ENCODE data around the gene TNS1.
"Not testable (repeated sequence)": the region's sequence is repeated elsewhere in the genome, so short reads cannot be mapped to it uniquely, and the experiment has no call there.

Gene TNS1

GRCh38 chr2:217795706-217796465 lies 206.9 kb downstream of the TNS1 start:
- DNase-seq (ENCODE audit: low read depth, low spot score), result no peak
- H3K27ac ChIP-seq, result no peak overlapping the region

DNA sequence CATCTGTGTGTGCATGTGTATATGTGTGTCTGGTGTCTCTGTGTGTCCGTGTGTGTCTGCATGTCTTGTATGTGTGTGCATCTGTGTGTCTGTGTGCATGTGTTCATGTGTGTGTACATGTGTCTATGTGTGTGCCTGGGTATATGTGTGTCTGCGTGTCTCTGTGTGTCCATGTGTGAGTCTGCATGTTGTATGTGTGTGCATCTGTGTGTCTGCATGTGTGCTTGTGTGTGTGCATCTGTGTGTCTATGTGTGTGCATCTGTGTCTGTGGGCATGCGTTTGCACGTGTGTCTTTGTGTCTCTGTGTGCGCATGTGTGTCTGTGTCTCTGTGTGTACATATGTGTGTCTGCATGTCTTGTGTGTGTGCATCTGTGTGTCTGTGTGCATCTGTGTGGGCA lies 207.7 kb downstream of the TNS1 start:
- H3K27ac ChIP-seq, result no peak overlapping the region
- DNase-seq (ENCODE audit: low read depth, low spot score), result no peak

- H3K27ac ChIP-seq, result no peak overlapping the region
- DNase-seq (ENCODE audit: low read depth, low spot score), result no peak
Measured at GRCh38 chr2:217794133-217794986, 208.4 kb downstream of the TNS1 start.

DNA sequence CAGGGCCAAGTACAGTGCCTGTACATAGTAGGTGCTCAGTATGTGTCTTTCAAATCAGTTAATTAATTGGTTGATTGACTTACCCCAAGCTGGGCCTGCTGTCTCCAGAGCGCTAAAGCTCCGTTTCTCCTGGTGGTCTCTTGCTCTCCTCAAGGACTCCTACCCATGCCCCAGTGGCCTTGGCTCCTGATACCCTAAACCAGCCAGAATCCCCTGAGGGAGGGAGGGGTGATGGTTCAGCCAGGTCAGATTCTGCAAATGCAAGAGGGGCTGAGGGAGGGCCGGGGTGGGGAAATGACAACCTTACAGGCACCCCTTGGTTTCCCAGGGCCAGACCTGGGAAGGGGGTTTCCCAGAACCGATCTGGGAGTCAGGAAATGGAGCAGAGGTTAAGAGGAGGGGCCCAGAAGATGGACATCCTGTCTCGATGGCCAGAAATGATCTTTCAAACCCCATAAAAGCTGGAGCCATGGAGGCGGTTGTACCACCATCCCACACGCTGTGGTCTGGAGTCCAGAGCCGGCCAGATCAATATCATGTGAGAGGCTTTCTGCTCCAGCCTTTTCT lies 209.1 kb downstream of the TNS1 start:
- no peak overlapping the region for H3K27ac ChIP-seq
- DNase-seq (ENCODE audit: low read depth, low spot score), result no peak

GRCh38 chr2:217792626-217793527 lies 209.9 kb downstream of the TNS1 start:
- no peak for DNase-seq (ENCODE audit: low read depth, low spot score)
- no peak overlapping the region for H3K27ac ChIP-seq

GRCh38 chr2:217791551-217791950 lies 211.2 kb downstream of the TNS1 start:
- no peak for DNase-seq (ENCODE audit: low read depth, low spot score)
- no peak overlapping the region for H3K27ac ChIP-seq

DNA sequence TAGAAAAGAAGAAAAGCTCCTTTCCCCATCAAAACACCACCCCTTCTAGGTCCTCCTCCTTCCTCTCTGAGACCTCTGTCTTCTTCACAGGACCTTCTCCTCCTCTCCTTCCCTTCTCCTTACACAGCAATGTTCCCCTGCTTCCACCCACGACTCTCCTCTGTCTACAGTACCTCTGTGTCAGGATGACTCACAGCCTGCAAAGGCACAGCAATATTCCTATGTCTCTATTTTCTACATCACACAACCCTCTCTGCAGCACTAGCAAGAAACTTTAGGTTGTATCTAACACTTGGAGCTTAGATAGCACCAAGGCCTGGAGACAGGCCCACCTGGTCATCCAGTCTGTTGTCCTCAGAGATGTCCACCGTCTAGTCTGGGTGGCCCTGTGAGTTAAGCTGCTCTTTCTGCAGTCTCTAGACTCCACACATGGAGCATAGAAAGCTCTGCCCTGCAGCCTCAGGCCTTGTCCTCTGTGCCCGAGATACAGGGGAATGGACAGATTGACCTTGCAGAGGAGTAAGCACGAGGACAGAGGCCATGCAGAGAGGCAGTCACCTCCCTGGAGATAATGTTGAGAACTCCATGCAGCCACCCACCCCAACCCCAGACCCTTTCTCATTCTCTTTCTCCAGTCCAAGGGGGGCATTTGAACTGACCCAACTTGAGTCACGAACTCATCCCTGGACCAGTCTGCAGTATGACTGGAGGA lies 212.0 kb downstream of the TNS1 start:
- DNase-seq (ENCODE audit: low read depth, low spot score), result peak; percentile 14
- H3K27ac ChIP-seq, result no peak overlapping the region

- no peak overlapping the region for H3K27ac ChIP-seq
- DNase-seq (ENCODE audit: low read depth, low spot score), result no peak
Measured at GRCh38 chr2:217790195-217790594, 212.6 kb downstream of the TNS1 start.

GRCh38 chr2:217789736-217790181 lies 213.0 kb downstream of the TNS1 start:
- no peak overlapping the region for H3K27ac ChIP-seq
- no peak for DNase-seq (ENCODE audit: low read depth, low spot score)

GRCh38 chr2:217789003-217789735 lies 213.6 kb downstream of the TNS1 start:
- no peak overlapping the region for H3K27ac ChIP-seq
- DNase-seq (ENCODE audit: low read depth, low spot score), result no peak

DNA sequence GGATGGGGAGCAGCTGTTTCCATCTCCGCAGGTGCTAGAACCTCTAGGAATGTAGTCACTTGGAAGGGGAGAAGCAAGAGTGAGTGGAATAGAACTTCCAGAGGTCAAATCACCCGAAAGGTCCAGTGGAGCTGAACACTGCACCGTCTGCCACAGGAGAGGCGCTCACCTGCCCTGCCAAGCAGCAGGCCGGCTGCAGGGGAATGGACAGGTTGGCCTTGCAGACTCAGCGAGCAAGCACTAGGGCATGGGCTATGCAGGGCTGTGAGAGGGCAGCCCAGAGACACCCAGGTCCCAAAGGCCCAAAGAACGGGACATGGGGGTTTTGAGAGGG lies 214.2 kb downstream of the TNS1 start:
- no peak overlapping the region for H3K27ac ChIP-seq
- no peak for DNase-seq (ENCODE audit: low read depth, low spot score)

DNA sequence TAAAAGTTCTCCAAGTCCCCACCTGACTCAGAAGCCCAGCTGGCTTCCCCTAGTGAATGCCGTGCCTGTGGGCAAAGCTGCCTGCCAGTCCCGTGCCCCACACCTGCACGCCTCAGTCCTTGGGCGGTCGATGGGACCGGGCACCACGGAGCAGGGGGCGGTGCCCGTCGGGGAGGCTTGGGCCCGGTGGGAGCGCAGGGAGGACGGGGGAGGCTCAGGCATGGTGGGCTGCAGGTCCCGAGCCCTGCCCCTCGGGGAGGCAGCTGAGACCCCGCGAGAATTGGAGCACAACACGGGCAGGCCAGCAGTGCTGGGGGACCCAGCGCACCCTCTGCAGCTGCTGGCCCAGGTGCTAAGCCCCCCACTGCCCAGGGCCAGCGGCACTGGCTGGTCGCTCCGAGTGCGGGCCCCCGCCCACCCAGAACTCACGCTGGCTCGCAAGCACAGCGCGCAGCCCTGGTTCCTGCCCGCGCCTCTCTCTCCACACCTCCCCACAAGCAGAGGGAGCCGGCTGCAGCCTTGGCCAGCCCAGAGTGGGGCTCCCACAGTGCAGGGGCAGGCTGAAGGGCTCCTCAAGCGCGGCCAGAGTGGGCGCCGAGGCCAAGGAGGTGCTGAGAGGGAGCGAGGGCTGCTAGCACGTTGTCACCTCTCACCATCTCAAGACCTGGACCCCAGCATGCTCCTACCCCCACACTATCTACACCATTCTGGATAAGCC lies 215.5 kb downstream of the TNS1 start:
- no peak for DNase-seq (ENCODE audit: low read depth, low spot score)
- H3K27ac ChIP-seq, result no peak overlapping the region

DNA sequence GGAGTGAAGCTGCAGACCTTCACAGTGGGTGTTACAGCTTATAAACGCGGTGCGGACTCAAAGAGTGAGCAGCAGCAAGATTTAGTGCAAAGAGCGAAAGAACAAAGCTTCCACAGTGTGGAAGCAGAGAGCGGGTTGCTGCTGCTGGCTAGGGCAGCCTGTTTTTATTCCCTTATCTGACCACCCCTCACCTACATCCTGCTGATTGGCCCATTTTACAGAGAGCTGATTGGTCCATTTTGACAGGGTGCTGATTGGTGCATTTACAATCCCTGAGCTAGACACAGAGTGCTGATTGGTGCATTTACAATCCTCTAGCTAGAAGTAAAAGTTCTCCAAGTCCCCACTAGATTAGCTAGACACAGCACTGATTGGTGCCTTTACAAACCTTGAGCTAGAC lies 216.2 kb downstream of the TNS1 start:
- not testable (repeated sequence) for DNase-seq (ENCODE audit: low read depth, low spot score); H3K27ac ChIP-seq

GRCh38 chr2:217785544-217786045 lies 217.2 kb downstream of the TNS1 start:
- DNase-seq (ENCODE audit: low read depth, low spot score), result no peak
- H3K27ac ChIP-seq, result no peak overlapping the region

DNA sequence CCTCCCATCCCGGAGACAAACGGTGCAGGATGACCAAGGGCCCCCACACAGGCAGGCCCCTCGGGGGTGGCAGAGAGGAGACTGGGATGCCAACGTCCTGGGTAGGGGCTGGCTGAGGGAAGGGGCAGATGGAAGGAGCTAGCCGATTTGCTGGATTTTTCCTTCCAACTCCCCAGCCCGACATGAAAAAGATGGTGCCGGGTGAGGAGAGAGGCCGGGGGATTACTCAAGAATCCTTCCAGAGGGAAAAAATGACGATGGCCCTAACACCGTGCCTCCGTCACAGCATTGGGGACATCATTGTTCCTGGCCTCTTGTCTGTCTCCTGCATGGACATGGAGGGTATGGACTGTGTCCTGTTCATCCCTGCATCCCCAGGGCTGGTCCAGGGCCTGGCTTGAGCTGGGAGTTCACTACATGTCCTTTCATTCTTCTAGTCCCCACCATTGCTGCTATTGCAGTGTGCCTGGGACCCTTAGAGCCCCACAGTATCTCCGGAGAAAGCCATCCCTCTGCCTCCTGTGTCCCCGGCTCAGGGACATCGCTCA lies 217.7 kb downstream of the TNS1 start:
- no peak for DNase-seq (ENCODE audit: low read depth, low spot score)
- H3K27ac ChIP-seq, result no peak overlapping the region

DNA sequence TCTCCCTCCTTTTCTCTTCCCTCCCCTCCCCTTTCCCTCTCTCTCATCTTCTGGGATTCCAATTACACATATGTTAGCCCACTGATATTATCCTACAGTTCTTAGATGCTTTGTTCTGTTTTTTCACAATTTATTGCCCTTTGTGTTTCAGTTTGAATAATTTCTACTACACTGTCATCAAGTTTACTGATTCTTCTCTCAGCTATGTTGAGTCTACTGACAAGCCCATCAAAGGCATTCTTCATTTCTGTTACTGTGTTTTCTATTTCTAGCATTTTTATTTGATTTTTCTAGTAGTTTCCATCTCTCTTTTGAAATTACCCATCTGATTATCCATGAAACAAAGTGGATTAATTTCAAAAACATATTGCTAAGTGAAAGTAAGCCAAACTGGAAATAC lies 219.6 kb downstream of the TNS1 start:
- DNase-seq (ENCODE audit: low read depth, low spot score), result no peak
- H3K27ac ChIP-seq, result no peak overlapping the region

GRCh38 chr2:217777906-217778305 lies 224.9 kb downstream of the TNS1 start:
- no peak overlapping the region for H3K27ac ChIP-seq
- DNase-seq (ENCODE audit: low read depth, low spot score), result no peak

GRCh38 chr2:217776631-217777030 lies 226.2 kb downstream of the TNS1 start:
- no peak overlapping the region for H3K27ac ChIP-seq
- no peak for DNase-seq (ENCODE audit: low read depth, low spot score)
